HG03103 (cell line): Measurements from ENCODE around the gene ARVCF.

Experiments
- ATAC-seq: cut with Tn5 transposase; IDR thresholded peaks from one replicate; pipeline ENCODE4 v1.9.1; 2021; ENCODE audit warnings: low read depth; ENCODE audit not compliant: unreplicated experiment

Gene ARVCF

GRCh38 chr22:20018001-20018400 is 1.4 kb upstream of the ARVCF start:
- ATAC-seq = no peak

DNA sequence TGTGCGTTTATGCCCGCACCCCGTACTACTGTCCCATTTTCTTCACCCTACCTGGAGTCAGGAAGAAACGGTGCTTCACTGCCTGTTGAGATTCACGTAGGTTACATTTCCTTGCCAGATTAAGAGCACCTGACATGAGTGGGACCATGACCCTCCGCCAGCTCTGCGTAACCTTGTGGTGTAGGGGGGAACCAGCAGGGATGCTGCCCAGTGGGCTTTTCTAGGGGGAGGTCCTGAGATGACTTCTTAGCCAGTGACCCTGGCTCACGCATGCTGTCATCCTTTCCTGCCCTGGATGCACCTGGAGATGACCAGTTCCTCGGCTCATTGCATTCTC is 967 bp upstream of the ARVCF start:
- ATAC-seq = no peak

- ATAC-seq = no peak
These were observed 471 bp downstream of the ARVCF start for GRCh38 chr22:20015971-20016733.

- no peak for ATAC-seq
These were observed 1.4 kb downstream of the ARVCF start for GRCh38 chr22:20015187-20015625.

DNA sequence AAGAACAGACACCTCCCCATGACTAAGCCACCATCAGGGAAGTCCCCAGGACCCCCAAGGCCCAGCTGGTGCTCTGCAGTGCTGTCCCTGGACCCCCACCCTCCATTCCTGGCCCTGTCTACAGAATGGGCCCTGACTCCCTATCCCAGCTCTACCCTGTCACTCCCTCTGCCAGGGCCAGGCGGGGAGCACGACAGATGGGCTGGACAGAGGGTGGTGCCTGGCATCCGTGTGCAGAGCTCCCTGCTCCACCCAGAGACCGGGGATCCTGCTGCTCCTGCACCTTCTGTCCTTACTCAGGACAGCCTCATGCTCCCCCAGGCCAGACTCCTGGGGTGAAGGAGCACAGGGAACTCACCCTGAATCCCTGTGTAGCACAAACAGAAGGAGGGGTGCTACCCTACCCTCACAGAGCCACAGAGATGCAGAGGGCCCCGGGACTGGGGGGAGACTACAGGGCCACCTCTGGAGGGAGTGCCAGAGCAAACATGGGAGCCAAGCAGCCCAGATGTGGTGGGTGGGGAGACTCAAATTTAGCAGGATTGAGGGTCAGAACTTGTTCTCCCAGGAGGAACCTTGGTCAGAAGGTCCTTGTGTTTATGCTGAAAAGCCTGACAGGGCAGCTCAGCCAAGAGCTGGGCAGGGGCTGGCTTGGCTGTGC is 2.0 kb downstream of the ARVCF start:
- no peak for ATAC-seq

GRCh38 chr22:20013382-20013871 is 3.2 kb downstream of the ARVCF start:
- ATAC-seq = no peak

DNA sequence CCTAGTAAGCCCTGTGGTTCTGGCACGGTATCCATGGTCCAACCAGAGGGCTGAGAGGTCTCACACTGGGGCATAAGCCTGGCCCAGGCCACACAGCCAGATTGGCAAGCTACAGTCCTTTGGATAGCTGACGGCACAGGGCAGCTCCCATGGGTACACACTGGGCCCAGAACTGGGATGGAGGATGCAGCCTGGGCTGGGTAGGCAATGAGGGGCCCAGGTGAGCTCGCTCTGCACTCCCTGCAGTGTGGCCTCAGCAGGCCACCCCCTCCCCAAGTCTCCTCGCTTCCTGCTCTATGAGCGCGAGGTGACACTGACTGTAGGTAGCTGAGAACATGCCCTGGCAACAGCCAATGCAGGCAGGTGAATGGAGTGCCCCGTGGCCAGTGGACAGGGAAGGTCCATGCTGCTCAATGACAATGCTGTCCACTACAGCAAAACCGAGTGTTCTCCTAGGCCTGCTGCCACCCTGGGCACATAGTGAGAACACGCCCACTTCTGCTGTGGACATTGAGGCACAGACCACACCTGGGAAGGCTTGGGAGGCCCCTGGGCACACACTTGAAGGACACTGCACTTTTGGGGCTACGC is 3.8 kb downstream of the ARVCF start:
- ATAC-seq = no peak

DNA sequence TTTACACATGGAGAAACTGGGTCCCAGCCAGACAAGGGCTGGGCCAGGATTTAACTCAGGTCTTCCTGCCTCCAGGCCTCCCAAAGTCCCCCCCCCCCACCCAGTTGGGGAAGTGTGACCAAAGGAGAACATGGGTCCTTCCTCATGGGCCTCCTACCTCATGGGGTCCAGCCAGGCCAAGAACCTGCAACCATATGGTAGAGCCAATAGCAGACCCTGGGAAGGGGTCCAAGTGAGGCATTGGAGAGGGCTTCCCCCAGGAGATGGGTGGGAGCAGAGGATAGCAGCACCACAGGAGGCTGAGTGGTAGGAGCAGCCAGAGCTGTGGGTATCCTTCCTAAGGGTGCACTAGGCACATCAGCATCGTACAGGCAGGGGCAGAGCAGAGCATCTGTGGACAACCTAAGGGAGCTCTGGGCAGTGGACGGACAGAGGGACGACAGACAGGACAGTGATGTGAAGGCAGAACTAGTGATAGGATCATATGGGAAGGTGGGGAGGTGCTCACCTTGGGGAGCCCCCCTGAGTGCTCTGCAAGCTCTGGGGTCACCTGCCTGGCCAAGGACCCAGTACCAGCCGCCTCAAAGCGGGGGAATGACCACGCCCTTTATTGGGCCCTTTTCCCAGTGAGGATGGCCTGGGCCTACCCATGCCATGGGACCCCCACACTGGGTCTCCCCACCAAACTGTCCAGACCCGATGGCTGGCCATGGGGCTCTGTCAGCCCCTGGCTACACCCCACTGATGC is 4.5 kb downstream of the ARVCF start:
- no peak for ATAC-seq

DNA sequence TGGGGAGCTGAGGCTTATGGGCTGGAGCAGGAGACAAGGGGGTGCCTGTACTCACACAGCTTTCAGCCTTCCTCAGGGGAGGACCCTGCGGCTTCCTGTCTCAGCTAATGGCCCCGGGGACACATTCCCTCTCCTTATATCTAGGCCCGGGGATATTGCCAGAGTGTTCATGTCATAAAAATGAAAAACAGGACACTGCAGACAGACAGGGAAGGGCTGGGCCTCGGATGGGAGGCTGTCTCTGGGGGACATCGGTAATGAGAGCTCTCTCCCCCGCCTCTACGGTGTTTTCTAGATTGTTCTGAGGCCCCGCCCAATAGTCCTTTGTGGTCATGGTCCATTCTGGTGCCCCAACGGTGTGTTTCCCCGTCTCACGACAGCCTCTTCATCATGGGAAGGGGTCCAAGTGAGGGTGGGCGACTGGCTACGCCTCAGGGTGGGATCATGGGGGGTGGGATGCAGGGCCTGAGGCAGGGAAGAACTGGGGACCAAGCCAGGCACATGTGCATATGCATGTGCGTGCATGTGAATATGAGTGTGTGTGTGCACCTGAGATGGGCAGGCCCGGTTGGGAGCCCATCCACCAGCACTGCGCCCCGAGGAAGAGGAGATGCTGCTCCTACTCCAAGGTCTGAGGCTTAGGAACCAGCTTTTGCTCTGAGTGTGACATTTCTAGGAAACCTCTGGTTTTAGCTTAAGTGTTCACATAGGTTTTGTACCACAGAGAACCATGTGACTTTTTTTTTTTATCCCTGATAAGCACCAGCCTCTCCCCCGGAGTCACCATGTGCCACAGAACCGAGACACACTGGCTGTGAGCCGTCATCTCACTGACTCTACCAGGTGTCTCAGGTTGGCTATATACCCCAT is 5.3 kb downstream of the ARVCF start:
- no peak for ATAC-seq

GRCh38 chr22:20010307-20011122 is 6.1 kb downstream of the ARVCF start:
- ATAC-seq = no peak

DNA sequence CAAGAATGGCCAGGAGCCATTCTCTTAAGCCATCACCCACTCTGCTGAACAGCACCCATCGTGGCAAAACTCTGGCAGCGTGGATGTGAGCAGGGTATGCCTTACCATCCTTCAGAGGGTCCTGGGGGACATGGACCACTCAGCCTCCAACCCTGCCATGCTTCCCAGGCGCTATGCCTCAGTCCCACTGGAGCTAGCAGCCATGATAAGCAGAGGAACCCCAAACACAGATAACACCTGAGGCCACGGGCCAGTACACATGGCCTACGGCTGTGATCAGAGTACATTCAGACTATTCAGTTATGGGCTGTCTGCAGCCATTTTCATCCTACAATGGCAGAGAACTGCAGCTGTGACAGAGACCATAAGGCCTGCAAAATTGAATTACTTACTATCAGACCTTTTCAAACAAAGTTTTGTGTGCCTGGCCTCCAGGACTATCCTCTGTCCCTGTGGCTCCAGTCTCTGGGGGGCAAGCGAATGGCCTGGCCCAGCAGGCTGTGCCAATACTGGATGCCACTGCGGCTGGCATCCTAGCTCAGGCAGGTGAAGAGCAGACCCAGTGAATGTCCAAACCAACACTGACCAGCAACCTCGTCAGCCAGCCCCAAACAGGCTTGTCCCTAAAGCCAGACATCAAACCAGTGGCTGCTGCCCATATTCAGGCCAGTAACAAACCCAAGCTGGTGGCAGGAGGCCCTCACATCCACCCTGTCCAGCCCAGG is 6.9 kb downstream of the ARVCF start:
- no peak for ATAC-seq

GRCh38 chr22:20009018-20009491 is 7.6 kb downstream of the ARVCF start:
- no peak for ATAC-seq

DNA sequence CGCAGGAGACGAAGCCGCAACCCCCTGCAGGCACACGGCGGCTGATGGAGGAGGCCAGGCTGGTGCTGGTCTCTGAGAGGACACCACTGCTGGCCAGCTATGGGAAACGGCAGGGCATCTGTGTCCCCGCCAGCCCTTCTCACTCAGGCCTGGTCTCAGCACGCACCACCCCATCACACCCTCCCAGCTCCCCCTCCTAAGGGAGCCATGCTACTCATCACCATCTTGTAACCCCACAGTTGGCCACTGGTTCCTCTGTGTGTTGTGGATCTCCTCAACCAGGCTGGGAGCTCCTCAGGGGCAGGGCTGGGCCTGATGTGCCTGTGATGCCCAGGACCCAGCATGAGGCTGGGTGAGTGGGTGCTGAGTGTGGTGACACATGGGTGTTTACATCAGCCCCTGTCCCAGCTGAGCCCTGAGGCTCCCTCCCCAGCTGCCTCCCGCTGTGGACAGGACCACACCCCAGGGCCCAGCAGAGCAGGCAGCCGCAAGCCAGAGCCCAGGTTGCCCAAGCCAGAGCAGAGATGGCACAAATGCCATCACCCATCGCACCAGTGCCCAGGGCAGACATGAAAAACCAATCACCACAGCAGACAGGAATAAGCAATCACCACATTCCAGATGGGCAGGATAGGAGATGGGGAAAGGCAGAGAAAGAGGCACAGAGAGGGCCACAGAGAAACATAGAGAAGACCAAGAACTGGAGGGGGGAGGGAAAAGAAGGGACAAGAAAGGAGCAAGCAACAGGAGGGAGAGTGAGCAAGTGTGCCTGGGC is 8.2 kb downstream of the ARVCF start:
- no peak for ATAC-seq

- no peak for ATAC-seq
These were observed 12.2 kb downstream of the ARVCF start for GRCh38 chr22:20004464-20004863.

- no peak for ATAC-seq
These were observed 13.3 kb downstream of the ARVCF start for GRCh38 chr22:20003304-20003703.

DNA sequence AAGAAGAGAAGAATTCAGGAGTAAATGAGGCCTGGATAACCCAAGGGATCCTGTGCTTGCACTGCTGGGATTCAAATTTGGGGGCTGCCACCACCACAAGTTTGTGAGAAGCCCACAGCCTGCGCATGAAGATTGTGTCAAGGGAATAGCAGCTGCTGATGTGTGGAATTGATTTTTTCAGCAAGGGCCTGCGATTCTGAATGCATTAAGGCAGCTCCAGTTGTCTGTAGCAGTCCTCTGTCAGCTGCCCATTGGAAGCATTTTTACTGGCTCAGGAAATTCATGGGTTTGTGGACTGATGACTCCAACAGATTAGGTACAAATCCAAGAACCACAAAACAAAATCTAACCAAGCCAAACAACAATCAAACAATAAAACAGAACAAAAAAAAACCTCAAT is 14.0 kb downstream of the ARVCF start:
- ATAC-seq = no peak

DNA sequence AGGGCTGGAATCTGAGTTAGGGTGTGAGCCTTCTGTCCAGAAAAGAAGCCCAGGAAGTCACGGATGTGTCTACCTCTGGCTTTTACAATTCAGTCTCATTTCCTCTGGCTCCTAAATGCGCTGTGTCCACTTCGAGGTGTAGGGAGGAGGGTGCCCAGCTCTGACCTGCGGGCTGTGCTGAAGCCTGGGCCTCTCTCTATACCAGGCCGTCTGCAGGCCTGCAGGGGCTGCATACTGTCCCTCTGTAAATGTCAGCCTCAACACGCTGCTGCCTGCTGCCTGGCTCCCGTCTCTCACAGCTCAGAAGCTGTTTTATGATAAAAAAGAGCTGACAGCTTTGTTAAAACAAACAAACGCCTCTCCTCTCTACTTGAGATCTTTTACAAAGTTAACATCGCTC is 14.5 kb downstream of the ARVCF start:
- ATAC-seq = no peak
